Stimulated activated naive CD8-positive, alpha-beta T cell treated with anti-CD3 and anti-CD28 coated beads, Interleukin-15, amount 100 ng/mL, for 72 hours (primary cell): ENCODE measurements around the gene NFATC2.

Source experiments
- ATAC-seq: fragments of 150-1000 bp; cut with Tn5 transposase; 2 replicates; pipeline ENCODE4 v1.10.0; 2021; ENCODE audit warnings: mild to moderate bottlenecking, moderate library complexity
- DNase-seq, 2 donors: peaks; one replicate each; pipeline ENCODE4 v3.0.0; 2021 to 2022
- H3K27ac Mint-ChIP-seq, 2 donors: one replicate each; pipeline ENCODE4 v1.8.0; 2022; ENCODE audit warnings: mild to moderate bottlenecking in 2 of 2, mixed read lengths in 2 of 2, moderate library complexity in 2 of 2
- H3K27me3 Mint-ChIP-seq: one replicate; pipeline ENCODE4 v1.8.0; 2022; ENCODE audit warnings: mixed read lengths
- H3K4me1 Mint-ChIP-seq: one replicate; pipeline ENCODE4 v1.8.0; 2022; ENCODE audit warnings: mild to moderate bottlenecking, mixed read lengths
- H3K4me3 Mint-ChIP-seq, 2 donors: one replicate each; pipeline ENCODE4 v1.8.0; 2022; ENCODE audit warnings: mild to moderate bottlenecking in 2 of 2, mixed read lengths in 2 of 2, moderate library complexity in 1 of 2
- H3K9me3 Mint-ChIP-seq, 2 donors: one replicate each; pipeline ENCODE4 v1.8.0; 2022; ENCODE audit warnings: mixed read lengths in 2 of 2

NFATC2 gene

GRCh38 chr20:51387125-51387875, 155.2 kb downstream of the NFATC2 start:
- peaks cover 75% of the 10 kb centered on the region for H3K4me1 Mint-ChIP-seq
- ATAC-seq = no peak

GRCh38 chr20:51386586-51386985, 155.9 kb downstream of the NFATC2 start:
- Mint-ChIP-seq H3K9me3 (no peaks in the 10 kb centered on the region), H3K27ac (peak overlapping the region in 1 of 2 donors; percentile 52), H3K4me3 (peak overlapping the region in 1 of 2 donors; percentile 28), H3K27me3 (no peaks in the 10 kb centered on the region), H3K4me1 (peaks cover 73% of the 10 kb centered on the region)
- peak; percentile 93 for ATAC-seq
- peak; percentile 38 to 77 for DNase-seq

More at GRCh38 chr20:51387125-51387875, 155.2 kb downstream of the NFATC2 start:
- Mint-ChIP-seq H3K27me3 (no peaks in the 10 kb centered on the region), H3K4me3 (no peak overlapping the region), H3K9me3 (no peaks in the 10 kb centered on the region), H3K27ac (no peak overlapping the region)
- no peak for DNase-seq

DNA sequence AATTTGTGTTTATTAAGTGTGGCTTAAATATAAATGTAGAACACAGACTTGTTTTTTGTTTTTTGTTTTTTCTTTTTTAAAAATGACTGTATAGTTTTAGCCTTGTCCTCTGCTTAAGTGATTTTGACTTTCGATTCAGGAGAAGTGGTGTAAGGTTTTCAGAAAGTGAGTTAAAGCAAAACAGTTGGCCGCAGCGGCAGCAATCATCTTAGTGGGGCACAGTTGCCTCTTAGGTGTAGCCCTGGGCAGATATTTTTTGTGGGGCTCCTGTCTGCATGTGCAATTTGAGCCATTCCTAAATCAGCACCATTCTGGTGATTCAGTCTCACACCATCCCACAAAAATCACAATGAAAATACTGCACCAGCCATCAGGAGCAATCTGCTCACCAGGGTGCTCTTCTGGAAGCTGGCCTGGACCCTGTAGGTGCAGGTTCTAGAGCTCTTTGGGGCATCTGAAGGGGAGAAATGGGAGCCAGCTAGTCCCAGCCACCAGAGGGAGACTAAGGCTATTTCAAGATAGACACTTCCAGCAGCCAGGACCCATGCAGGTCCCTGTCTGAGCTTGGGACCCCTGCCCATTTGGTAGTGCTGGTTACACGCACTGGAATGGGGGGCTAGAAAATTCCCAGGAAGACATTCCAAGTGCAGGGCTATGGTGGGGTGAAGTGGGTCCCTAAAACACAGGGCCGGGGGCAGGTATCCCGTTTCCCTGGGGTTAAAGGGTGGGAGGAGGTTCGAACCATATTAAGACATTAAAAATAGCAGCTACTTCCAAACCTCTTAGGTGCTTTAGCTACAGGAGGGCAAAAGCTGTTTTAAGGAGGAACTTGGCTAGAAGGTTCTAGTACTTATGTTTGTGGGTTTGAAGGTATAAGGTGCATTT, 156.6 kb downstream of the NFATC2 start:
- no peak for ATAC-seq
- DNase-seq = no peak
- Mint-ChIP-seq H3K27me3 (no peaks in the 10 kb centered on the region), H3K9me3 (no peaks in the 10 kb centered on the region), H3K27ac (peak overlapping the region; percentile 3 to 92), H3K4me1 (peaks cover 76% of the 10 kb centered on the region), H3K4me3 (peak overlapping the region; percentile 24 to 37)

- peak in 1 of 2 donors; percentile 37 for DNase-seq
- H3K27ac Mint-ChIP-seq = peak overlapping the region in 1 of 2 donors; percentile 29
- H3K4me3 Mint-ChIP-seq = peak overlapping the region; percentile 24 to 53
- no peaks in the 10 kb centered on the region for H3K27me3 Mint-ChIP-seq
- H3K4me1 Mint-ChIP-seq = peaks cover 77% of the 10 kb centered on the region
- ATAC-seq = peak; percentile 85
- no peaks in the 10 kb centered on the region for H3K9me3 Mint-ChIP-seq
These were observed 157.6 kb downstream of the NFATC2 start for GRCh38 chr20:51384875-51385274.

- H3K27ac Mint-ChIP-seq = peak overlapping the region in 1 of 2 donors; percentile 91
- H3K4me3 Mint-ChIP-seq = no peak overlapping the region
- DNase-seq (no peak), ATAC-seq (no peak)
- H3K9me3 Mint-ChIP-seq = no peaks in the 10 kb centered on the region
- no peaks in the 10 kb centered on the region for H3K27me3 Mint-ChIP-seq
- H3K4me1 Mint-ChIP-seq = peaks cover 68% of the 10 kb centered on the region
These were observed 158.5 kb downstream of the NFATC2 start for GRCh38 chr20:51383891-51384510.

GRCh38 chr20:51382986-51383821, 159.3 kb downstream of the NFATC2 start:
- DNase-seq = no peak

GRCh38 chr20:51382111-51382985, 160.2 kb downstream of the NFATC2 start:
- Mint-ChIP-seq H3K27ac (peak overlapping the region in 1 of 2 donors; percentile 64), H3K4me3 (no peak overlapping the region), H3K9me3 (no peaks in the 10 kb centered on the region), H3K27me3 (no peaks in the 10 kb centered on the region), H3K4me1 (peaks cover 52% of the 10 kb centered on the region)
- DNase-seq (no peak), ATAC-seq (no peak)

More at GRCh38 chr20:51382986-51383821, 159.3 kb downstream of the NFATC2 start:
- Mint-ChIP-seq H3K4me3 (no peak overlapping the region), H3K9me3 (no peaks in the 10 kb centered on the region), H3K4me1 (peaks cover 60% of the 10 kb centered on the region), H3K27ac (peak overlapping the region; percentile 49 to 91), H3K27me3 (no peaks in the 10 kb centered on the region)
- ATAC-seq = no peak

DNA sequence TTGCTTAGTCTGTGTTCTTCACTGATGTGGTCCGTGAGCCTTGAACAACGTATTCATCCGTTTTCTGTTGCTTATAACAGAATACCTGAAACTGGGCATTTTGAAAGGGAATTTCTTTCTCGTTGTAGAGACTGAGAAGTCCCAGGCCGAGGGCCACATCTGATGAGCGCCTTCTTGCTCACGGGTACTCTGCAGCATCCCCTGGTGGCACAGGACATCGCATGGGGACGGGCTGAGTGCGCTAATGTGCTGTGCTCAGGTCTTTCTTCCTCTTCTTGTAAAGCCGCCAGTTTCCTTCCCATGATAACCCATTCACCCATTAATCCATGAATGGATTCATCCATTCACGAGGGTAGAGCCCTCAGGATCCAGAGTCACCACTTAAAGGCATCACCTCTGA, 161.0 kb downstream of the NFATC2 start:
- H3K27ac Mint-ChIP-seq = no peak overlapping the region
- DNase-seq (no peak), ATAC-seq (no peak)
- no peak overlapping the region for H3K4me3 Mint-ChIP-seq
- no peaks in the 10 kb centered on the region for H3K27me3 Mint-ChIP-seq
- H3K4me1 Mint-ChIP-seq = peaks cover 44% of the 10 kb centered on the region
- H3K9me3 Mint-ChIP-seq = no peaks in the 10 kb centered on the region

DNA sequence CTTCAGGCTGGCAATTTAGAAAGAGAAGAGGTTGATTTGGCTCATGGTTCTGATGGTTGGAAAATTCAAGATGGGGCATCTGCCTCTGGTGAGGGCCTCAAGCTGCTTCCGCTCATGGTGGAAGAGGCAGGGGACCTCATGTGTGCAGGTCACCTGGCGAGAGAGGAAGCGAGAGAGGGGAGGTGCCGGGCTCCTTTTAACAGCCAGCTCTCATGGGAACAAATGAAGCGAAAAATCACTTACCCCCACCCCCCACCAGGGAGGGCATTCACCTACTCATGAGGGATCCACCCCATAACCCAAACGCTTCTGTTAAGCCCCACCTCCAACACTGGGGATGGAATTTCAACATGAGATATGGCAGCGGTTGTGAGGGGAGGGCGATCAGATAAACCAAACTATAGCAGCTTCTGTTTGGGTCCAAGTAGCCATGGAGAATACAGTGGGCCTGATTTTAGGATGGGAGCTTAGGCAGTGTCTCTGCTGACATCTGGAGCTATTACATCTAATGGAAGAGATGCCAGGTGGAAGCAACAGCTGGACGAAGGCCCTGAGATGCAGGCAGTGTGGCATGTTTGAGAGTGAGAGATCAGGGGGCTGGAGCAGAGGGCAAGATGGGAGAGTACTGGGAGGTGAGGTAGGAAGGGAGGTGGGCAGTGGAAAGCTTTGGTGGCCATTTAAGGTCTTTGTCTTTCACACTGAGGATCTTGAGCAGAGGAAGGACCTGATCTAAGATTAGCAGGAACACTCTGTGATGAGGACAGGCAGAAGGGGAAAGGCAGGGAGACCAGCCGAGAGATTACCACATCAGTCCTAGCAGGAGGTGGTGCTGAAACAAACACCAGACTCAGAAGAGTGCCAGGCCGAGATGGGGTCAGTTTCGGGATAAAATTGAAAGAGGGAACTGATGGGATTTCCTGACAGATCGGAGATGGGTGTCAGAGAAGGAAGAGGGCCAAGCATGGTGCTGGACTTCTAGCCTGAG, 161.8 kb downstream of the NFATC2 start:
- Mint-ChIP-seq H3K27me3 (no peaks in the 10 kb centered on the region), H3K4me3 (no peak overlapping the region), H3K27ac (peak overlapping the region; percentile 29 to 43), H3K9me3 (no peaks in the 10 kb centered on the region), H3K4me1 (peaks cover 35% of the 10 kb centered on the region)
- DNase-seq (no peak), ATAC-seq (no peak)

DNA sequence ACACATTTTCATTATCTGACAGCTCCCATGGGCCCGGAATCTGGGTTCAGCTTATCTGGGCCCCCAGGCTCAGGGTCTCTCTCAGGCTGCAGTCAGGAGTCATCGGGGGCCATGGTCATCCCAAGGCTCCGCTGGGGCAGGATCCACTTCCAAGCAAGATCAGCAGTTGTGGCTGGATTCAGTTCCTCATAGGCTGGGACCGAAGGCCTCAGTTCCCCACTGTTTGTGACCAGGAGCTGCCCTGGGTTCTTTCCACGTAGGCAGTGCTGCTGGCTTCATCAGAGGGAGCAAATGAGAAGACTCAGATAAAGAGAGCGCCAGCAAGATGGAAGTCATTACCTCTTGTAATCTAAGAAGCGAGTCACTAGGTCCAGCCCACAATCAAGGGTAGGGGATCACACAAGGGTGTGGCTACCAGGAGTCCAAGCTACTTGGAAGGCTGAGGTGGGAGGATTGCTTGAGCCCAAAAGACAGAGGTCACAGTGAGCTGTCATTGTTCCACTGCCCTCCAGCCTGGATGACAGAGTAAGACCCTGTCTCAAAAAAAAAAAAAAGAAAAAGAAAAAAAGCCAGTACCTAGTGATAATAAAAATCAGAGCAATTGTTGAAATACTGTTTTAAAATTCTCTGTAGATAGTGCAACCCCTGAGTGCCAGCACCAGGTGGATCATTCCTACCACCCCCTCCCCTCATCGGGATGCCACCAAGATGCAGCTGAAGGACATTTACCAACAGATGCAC, 162.7 kb downstream of the NFATC2 start:
- ATAC-seq (no peak), DNase-seq (no peak)
- H3K4me3 Mint-ChIP-seq = no peak overlapping the region
- no peaks in the 10 kb centered on the region for H3K27me3 Mint-ChIP-seq
- H3K27ac Mint-ChIP-seq = peak overlapping the region; percentile 35 to 43
- H3K9me3 Mint-ChIP-seq = no peaks in the 10 kb centered on the region
- peaks cover 31% of the 10 kb centered on the region for H3K4me1 Mint-ChIP-seq

DNA sequence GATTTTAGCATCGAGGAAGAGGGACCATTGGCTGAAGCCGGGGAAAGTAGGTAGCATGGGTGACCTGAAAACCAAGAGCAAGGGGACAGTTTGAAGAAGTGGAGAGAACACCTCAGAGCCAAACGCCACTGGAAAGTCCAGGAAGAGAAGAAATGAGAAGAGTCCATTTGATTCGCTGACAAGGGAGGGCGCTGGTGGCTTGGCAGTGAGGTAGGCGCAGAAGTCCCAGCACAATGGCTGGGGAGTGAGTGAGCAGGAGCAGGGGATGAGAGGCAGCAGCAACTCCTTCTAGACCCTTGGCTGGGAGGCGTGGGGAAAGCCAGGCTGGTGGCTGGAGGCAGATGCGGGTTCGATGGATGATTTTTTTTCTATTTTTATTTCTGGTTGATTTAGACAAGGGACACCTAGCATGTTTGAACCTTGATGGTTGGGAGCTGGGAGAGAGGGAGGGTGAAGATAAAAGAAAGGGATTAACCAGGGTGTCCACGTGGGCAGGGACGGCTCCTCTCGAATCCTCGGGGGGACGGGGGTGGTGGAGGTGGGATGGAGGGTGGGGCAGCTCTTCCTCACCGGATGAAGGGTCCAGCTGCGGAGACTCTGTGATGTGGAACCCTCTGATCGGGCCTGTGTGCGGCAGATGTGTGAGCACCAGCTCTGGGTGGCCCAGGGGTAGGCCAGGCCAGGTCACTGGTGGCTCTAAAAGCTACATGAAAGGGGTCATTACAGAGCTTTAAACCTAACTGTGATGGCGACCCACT, 164.2 kb downstream of the NFATC2 start:
- no peak overlapping the region for H3K4me3 Mint-ChIP-seq
- H3K9me3 Mint-ChIP-seq = no peaks in the 10 kb centered on the region
- no peaks in the 10 kb centered on the region for H3K27me3 Mint-ChIP-seq
- ATAC-seq (peak; percentile 56), DNase-seq (no peak)
- H3K4me1 Mint-ChIP-seq = peaks cover 16% of the 10 kb centered on the region
- peak overlapping the region; percentile 4 to 22 for H3K27ac Mint-ChIP-seq

- H3K4me1 Mint-ChIP-seq = peaks cover 23% of the 10 kb centered on the region
- no peaks in the 10 kb centered on the region for H3K9me3 Mint-ChIP-seq
- no peak for ATAC-seq
- no peak for DNase-seq
- no peak overlapping the region for H3K27ac Mint-ChIP-seq
- no peak overlapping the region for H3K4me3 Mint-ChIP-seq
- no peaks in the 10 kb centered on the region for H3K27me3 Mint-ChIP-seq
These were observed 165.4 kb downstream of the NFATC2 start for GRCh38 chr20:51377132-51377531.
